Measurements from ENCODE around the gene DCUN1D3. TPM values are rescaled to one million over a fixed set of nuclear protein-coding genes. Genes with fewer than 3 reads are reported as not detected.

The DCUN1D3 gene
- total and polyA plus RNA-seq, 2 donors (not counting 3 experiments of a cell fraction or from before 2014, with no cell fraction given) = 10.4 to 35.0 TPM

DNA sequence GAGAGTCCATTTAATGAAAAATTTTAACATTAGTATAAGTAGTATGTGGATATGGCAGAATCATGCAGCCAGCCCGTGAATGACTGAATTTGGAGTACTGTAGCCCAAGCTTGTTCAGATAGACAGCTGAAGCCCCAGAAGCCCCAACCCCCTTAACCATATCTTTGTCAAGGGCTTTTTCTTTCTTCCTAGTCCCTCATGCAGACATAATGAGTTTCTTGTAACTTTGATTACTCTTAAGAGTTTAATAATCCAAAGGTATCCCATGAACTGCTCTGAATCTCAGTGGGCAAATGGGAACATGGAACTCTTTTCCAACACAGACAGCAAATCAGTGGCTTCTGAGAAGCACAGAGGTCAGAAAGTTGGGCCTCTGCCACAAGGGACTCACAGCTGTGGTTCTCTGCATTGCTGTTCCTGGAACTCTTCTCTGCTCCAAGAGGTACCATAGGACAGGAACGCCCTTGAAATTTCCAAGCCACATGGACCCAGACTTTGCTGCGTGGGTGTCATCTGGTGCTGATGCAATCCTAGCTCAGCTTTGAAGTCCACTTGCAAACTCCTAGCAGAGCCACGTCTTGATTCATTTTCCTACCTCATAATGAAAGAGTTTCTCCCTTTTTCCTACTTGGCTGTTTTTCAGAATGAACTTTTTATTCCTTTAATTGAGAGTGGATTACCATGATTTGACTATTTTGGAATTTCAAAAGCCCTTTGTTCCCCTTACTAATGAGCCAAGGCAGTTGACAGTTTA lies 18.5 kb upstream of the DCUN1D3 start:
- Histone ChIP-seq H2AFZ (ENCODE audit: low read depth, low read length) (no peak overlapping the region), H3K36me3 (ENCODE audit: control insufficient read depth in 2 of 2, extremely low read depth in 1 of 2, insufficient read depth in 2 of 2, low read length in 2 of 2) (peaks cover 0 to 10% of the 10 kb centered on the region in 2 experiments), H3K4me1 (ENCODE audit: control insufficient read depth, extremely low read depth, insufficient read depth, low read length) (peaks cover 6% of the 10 kb centered on the region), H3K4me3 (replicated peaks in 1 of 3; ENCODE audit: insufficient read depth in 1 of 3, low read depth in 1 of 3, low read length in 3 of 3) (no peak overlapping the region), H3K27ac (ENCODE audit: insufficient read depth, low read depth, low read length) (no peak overlapping the region), H3K9me1 (replicated peaks; ENCODE audit: control insufficient read depth, extremely low read depth, insufficient read depth, low read length) (no peaks in the 10 kb centered on the region), H3K4me2 (ENCODE audit: insufficient read depth, low read length) (no peak overlapping the region), H3K9me3 (replicated peaks; ENCODE audit: control insufficient read depth, insufficient read depth, low read length) (no peaks in the 10 kb centered on the region), H3K79me2 (ENCODE audit: control insufficient read depth, insufficient read depth, low read length) (no peaks in the 10 kb centered on the region), H3K27me3 (ENCODE audit: control insufficient read depth in 2 of 2, insufficient read depth in 2 of 2, low read length in 2 of 2) (no peaks in the 10 kb centered on the region), H4K20me1 (replicated peaks; ENCODE audit: control insufficient read depth, extremely low read depth, insufficient read depth, low read length) (no peaks in the 10 kb centered on the region), H3K9ac (replicated peaks; ENCODE audit: extremely low read depth, insufficient read depth, low read length) (no peak overlapping the region)
- DNase-seq (ENCODE audit: low read depth, low spot score) (no peak), FAIRE-seq (no peak)
- no peak for TF ChIP-seq GATA2 (IDR thresholded peaks at IDR 0.05; ENCODE audit: insufficient read depth, insufficient read length, low read depth, low read length)
- TF ChIP-seq MYC (IDR thresholded peaks at IDR 0.05; ENCODE audit: low read depth, low read length) = no peak
- TF ChIP-seq JUN (IDR thresholded peaks at IDR 0.05; ENCODE audit: borderline replicate concordance, insufficient read depth, insufficient read length, low read depth) = no peak
- no peak for TF ChIP-seq MAX (IDR thresholded peaks at IDR 0.05; ENCODE audit: insufficient read depth, insufficient read length)
- no peak for TF ChIP-seq CTCF (IDR thresholded peaks at IDR 0.05; ENCODE audit: extremely low read depth in 1 of 2, insufficient read depth in 1 of 2, low read depth in 1 of 2, low read length in 2 of 2)
- no peak for TF ChIP-seq POLR2A (IDR thresholded peaks at IDR 0.05; ENCODE audit: low read depth, low read length)
- no peak for TF ChIP-seq EZH2 (IDR thresholded peaks at IDR 0.05; ENCODE audit: borderline replicate concordance, low read depth, low read length, severe bottlenecking)
- TF ChIP-seq FOS (IDR thresholded peaks at IDR 0.05; ENCODE audit: borderline replicate concordance, insufficient read depth, low read length) = no peak
- TF ChIP-seq POLR2AphosphoS5 (IDR thresholded peaks at IDR 0.05; ENCODE audit: insufficient read depth, low read depth, low read length) = no peak
- dilution Hi-C loops (cut with MboI; ENCODE audit: extremely low pct_ligation_motif_present, low sequenced_read_pairs) = no loop called here
- intact Hi-C loops (cut with micrococcal nuclease) = no loop called here
- ChIA-PET POLR2A (no interaction called here), CTCF (no interaction called here)
- BruUV-seq (replicated peaks) = no TSS peak

Data from endothelial cell of umbilical vein (primary cell).